Nephron progenitor cell (in vitro differentiated cells): ENCODE results near the gene KIF19.

Source experiments
- DNase-seq: peaks from one replicate; pipeline ENCODE4 v3.0.0; 2021
- H3K27ac Mint-ChIP-seq: 2 replicates; pipeline ENCODE4 v1.8.0; 2021; ENCODE audit warnings: mild to moderate bottlenecking, moderate library complexity, mixed read lengths
- H3K27me3 Mint-ChIP-seq: 2 replicates; pipeline ENCODE4 v1.8.0; 2021; ENCODE audit warnings: mild to moderate bottlenecking, low read depth, mixed read lengths; ENCODE audit not compliant: poor library complexity
- H3K36me3 Mint-ChIP-seq: 2 replicates; pipeline ENCODE4 v1.8.0; 2021; ENCODE audit warnings: low read depth, mixed read lengths
- H3K4me1 Mint-ChIP-seq: 2 replicates; pipeline ENCODE4 v1.8.0; 2021; ENCODE audit warnings: mixed read lengths
- H3K4me3 Mint-ChIP-seq: 2 replicates; pipeline ENCODE4 v1.8.0; 2021; ENCODE audit warnings: mild to moderate bottlenecking, moderate library complexity, mixed read lengths
- H3K9me3 Mint-ChIP-seq: 2 replicates; pipeline ENCODE4 v1.8.0; 2021; ENCODE audit warnings: mild to moderate bottlenecking, moderate library complexity, mixed read lengths
- TF ChIP-seq, protein P1 (sequence below): fragments of 200-600 bp; sonication (generic); IDR thresholded peaks from 2 replicates; pipeline ENCODE4 v1.5.0; 2021; ENCODE audit warnings: antibody characterized with exemption

The KIF19 gene

DNA sequence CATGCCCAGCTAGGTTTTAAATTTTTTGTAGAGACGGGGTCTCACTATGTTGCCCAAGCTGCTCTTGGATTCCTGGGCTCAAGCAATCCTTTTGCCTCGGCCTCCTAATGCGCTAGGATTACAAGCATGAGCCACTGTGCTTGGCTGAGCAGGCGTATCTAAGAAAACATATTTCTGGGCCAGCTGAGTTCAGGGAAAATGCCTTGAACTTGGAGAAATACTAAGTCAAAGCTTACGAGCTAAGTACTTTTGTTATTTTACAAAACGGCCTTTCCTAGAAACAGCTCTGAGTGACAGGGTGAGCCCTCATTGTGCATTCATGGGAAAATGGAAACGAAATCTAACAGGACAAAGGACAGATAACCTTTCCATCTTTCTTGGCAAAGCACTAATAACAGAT lies 27.2 kb upstream of the KIF19 start:
- Mint-ChIP-seq H3K4me3 (no peak overlapping the region), H3K36me3 (no peaks in the 10 kb centered on the region), H3K27ac (no peak overlapping the region), H3K27me3 (peaks cover 46% of the 10 kb centered on the region), H3K4me1 (peaks cover 10% of the 10 kb centered on the region), H3K9me3 (peaks cover 16% of the 10 kb centered on the region)
- DNase-seq: no peak
- TF ChIP-seq, protein P1, sequence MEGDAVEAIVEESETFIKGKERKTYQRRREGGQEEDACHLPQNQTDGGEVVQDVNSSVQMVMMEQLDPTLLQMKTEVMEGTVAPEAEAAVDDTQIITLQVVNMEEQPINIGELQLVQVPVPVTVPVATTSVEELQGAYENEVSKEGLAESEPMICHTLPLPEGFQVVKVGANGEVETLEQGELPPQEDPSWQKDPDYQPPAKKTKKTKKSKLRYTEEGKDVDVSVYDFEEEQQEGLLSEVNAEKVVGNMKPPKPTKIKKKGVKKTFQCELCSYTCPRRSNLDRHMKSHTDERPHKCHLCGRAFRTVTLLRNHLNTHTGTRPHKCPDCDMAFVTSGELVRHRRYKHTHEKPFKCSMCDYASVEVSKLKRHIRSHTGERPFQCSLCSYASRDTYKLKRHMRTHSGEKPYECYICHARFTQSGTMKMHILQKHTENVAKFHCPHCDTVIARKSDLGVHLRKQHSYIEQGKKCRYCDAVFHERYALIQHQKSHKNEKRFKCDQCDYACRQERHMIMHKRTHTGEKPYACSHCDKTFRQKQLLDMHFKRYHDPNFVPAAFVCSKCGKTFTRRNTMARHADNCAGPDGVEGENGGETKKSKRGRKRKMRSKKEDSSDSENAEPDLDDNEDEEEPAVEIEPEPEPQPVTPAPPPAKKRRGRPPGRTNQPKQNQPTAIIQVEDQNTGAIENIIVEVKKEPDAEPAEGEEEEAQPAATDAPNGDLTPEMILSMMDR: no peak

DNA sequence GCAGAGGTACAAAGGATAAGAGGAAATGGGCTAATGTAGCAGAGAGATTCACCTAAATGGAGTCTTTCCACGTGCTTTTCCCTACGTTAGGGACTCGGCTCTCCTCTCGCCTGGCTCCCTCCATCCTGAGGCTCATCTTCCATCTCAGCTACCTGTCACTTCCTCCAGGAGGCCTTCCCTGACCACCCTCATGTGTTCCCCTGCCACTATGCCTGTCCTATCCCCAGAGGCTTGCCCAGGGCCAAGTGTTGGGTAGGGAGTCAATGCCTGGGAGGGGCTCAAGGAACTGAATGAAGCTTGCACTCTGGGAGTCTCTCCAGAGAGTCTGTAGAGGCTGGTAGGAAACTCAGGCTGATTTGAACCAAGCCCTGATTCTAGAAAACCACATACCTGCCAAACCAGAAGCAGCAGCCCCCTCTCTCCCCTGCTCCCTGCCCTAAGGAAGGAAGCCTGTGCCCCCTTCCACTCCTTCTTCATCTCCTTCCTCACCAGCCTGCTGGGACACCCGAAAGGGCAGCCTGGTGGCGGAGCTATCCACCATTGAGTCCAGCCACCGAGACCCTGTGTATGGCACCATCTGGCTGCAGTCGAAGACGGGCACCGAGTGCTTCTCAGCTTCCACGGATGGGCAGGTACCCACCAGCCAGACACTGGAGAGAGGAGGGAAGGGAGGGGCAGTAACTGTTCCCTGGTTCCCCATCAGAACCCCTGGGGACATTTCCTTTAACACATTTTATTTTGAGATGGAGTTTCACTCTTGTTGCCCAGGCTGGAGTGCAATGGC lies 26.6 kb upstream of the KIF19 start:
- Mint-ChIP-seq H3K27ac (no peak overlapping the region), H3K27me3 (peaks cover 46% of the 10 kb centered on the region), H3K36me3 (no peaks in the 10 kb centered on the region), H3K4me1 (peaks cover 12% of the 10 kb centered on the region), H3K9me3 (peaks cover 10% of the 10 kb centered on the region), H3K4me3 (no peak overlapping the region)
- TF ChIP-seq, protein P1: no peak
- no peak for DNase-seq

DNA sequence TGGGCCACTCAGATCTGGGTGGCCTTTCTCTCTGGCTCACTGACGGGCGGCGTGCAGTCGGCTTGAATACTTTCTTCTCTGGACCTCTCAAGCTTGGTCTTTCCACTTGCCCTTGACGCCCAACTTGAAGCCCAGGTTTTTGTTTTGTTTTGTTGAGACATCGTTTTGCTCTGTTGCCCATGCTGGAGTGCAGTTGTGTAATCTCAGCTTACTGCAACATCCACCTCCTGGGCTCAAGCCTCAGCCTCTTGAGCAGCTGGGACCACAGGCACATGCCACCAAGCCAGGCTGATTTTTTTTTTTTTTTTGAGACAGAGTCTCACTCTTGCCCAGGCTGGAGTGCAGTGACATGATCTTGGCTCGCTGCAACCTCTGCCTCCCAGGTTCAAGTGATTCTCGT lies 22.7 kb upstream of the KIF19 start:
- H3K4me1 Mint-ChIP-seq: peaks cover 7% of the 10 kb centered on the region
- no peak for DNase-seq
- peak overlapping the region; percentile 35 for H3K27ac Mint-ChIP-seq
- H3K9me3 Mint-ChIP-seq: no peaks in the 10 kb centered on the region
- TF ChIP-seq, protein P1: no peak
- no peaks in the 10 kb centered on the region for H3K36me3 Mint-ChIP-seq
- no peak overlapping the region for H3K4me3 Mint-ChIP-seq
- H3K27me3 Mint-ChIP-seq: peaks cover 33% of the 10 kb centered on the region

DNA sequence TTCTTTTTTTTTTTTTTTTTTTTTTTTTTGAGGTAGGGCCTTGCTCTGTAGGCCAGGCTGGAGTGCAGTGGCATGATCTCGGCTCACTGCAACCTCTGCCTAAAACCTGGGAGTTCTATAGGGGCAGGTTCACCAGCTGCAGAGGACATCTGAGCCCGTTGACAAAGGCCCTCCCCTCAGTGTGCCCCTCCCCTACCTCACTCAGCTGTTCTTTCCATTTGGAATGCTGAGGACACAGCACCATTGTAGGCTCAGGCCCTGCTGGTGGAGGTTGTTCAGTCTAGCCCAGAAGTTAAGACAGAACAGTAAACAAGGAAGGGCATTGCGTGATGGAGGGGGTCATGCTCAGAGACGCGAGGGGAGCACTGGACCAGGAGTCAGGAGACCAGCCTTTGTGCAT lies 21.8 kb upstream of the KIF19 start:
- Mint-ChIP-seq H3K4me3 (no peak overlapping the region), H3K4me1 (peaks cover 7% of the 10 kb centered on the region), H3K36me3 (no peaks in the 10 kb centered on the region), H3K27ac (no peak overlapping the region), H3K27me3 (peaks cover 30% of the 10 kb centered on the region), H3K9me3 (no peaks in the 10 kb centered on the region)
- TF ChIP-seq, protein P1: no peak
- DNase-seq: no peak

DNA sequence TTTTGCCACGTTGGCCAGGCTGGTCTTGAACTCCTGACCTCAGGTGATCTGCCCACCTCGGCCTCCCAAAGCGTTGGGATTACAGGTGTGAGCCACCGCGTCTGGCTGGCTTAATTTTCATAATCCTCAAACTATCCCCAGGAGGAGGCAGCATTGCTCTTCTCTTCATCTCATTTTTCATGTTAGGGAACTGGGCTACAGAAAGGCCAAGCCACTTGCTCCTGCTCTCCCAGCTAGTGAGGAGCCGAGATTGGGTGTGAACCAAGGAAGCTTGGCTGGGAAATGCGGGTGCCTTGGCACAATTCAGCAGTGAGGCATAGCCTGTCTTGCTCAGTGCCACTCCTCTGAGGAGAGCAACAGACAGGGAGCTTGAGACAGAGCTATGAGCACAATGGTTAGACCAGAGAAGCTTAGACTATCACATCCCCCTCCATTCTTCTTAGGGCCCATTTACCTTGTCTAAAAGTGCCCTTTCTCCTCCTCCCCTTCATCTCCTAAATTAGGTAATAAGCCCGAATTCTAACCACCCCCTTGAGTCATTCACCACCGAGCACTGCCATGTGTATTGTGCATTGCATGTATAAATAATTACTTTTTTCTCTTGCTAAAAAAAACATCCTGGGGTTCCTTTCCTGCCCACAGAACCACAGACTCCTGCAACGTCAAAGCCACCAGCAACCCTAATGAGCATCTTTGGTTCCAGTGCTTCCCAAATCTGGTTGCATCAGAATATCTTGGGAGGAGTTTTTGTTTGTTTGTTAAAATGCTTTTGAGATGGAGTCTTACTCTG lies 20.0 kb upstream of the KIF19 start:
- H3K9me3 Mint-ChIP-seq: no peaks in the 10 kb centered on the region
- H3K36me3 Mint-ChIP-seq: no peaks in the 10 kb centered on the region
- peaks cover 7% of the 10 kb centered on the region for H3K4me1 Mint-ChIP-seq
- no peak overlapping the region for H3K4me3 Mint-ChIP-seq
- H3K27ac Mint-ChIP-seq: no peak overlapping the region
- peaks cover 20% of the 10 kb centered on the region for H3K27me3 Mint-ChIP-seq
- TF ChIP-seq, protein P1: no peak
- DNase-seq: no peak
